Mucosa of descending colon (tissue), 3 donors: ENCODE measurements around the gene GTF2A1L. TPM values are rescaled to one million over a fixed set of nuclear protein-coding genes. Genes with fewer than 3 reads are reported as not detected.

Experiments used
- ATAC-seq: fragments of 200-7000 bp; cut with Tn5 transposase; one replicate; pipeline ENCODE4 v1.9.1; 2020; ENCODE audit warnings: mild to moderate bottlenecking, moderate library complexity
- DNase-seq, 3 donors: peaks; one replicate each; pipeline ENCODE4 v3.0.0-alpha.2; 2020
- H3K36me3 ChIP-seq: fragments of 200-600 bp; one replicate; pipeline ENCODE4 v1.8.0; 2021; ENCODE audit warnings: low read depth, mild to moderate bottlenecking
- H3K4me1 ChIP-seq: fragments of 200-600 bp; one replicate; pipeline ENCODE4 v1.8.0; 2021; ENCODE audit warnings: low read depth, mild to moderate bottlenecking
- H3K4me3 ChIP-seq: fragments of 200-600 bp; one replicate; pipeline ENCODE4 v1.8.0; 2021; ENCODE audit warnings: mild to moderate bottlenecking
- H3K9me3 ChIP-seq: fragments of 200-600 bp; one replicate; pipeline ENCODE4 v1.8.0; 2021; ENCODE audit warnings: mild to moderate bottlenecking
- intact Hi-C, 2 donors: fragments of 100-400 bp; cut with DNase I in 1 of 2; cut with micrococcal nuclease in 1 of 2; formaldehyde crosslinking; loops; one replicate each; pipeline versions ENCODE4 v1.11.0 to v1.11.1; 2022; cut with DNase I, micrococcal nuclease
- total RNA-seq, 3 donors: library from RNA; stranded (reverse); fragmentation: NEBNext Ultra II Directional in 2 of 3; extraction: Animal tissue kit (Norgen Biotek cat#: 25700) in 2 of 3; gene quantifications; one replicate each; pipeline versions ENCODE4 v1.2.1 to v1.2.4, GENCODE V29; 2021 to 2023
- TF ChIP-seq, protein P1 (sequence below): fragments of 200-600 bp; IDR thresholded peaks from one replicate; pipeline ENCODE4 v1.8.0; 2022; ENCODE audit warnings: antibody characterized with exemption, mild to moderate bottlenecking
- donor health status: DM: no; HTN: no; CAD: no; lungs with moderate emphysema.
- donor health status: DM: no; HTN: no; CAD: no.
- donor health status: DM: no; HTN: yes; CAD: no.

GTF2A1L gene
- total RNA-seq, 3 donors from 2014 or later: 0.77 to 8.6 TPM; not detected in 1

DNA sequence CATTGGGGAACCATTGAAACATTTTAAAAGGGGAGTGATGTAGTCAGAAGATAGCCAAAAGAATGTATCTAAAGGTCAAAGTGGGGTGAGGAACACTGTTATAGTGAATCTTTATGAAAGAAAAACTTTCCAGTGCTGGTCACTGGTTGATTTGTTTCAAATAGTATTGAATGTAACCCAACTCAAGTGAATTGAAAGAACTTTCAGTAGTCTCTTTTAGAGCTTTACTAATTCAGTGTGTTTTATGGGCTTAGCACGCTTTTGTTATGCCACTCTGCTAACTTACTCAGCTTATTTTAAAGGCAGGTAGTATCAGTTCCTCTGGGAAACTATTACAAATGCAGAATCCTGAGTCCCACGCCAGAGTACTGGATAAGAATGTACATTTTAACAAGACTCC is 57.3 kb downstream of the GTF2A1L start:
- Histone ChIP-seq H3K4me1 (no peaks in the 10 kb centered on the region), H3K36me3 (no peaks in the 10 kb centered on the region), H3K9me3 (no peaks in the 10 kb centered on the region), H3K4me3 (no peak overlapping the region)
- no peak for ATAC-seq
- TF ChIP-seq, protein P1, sequence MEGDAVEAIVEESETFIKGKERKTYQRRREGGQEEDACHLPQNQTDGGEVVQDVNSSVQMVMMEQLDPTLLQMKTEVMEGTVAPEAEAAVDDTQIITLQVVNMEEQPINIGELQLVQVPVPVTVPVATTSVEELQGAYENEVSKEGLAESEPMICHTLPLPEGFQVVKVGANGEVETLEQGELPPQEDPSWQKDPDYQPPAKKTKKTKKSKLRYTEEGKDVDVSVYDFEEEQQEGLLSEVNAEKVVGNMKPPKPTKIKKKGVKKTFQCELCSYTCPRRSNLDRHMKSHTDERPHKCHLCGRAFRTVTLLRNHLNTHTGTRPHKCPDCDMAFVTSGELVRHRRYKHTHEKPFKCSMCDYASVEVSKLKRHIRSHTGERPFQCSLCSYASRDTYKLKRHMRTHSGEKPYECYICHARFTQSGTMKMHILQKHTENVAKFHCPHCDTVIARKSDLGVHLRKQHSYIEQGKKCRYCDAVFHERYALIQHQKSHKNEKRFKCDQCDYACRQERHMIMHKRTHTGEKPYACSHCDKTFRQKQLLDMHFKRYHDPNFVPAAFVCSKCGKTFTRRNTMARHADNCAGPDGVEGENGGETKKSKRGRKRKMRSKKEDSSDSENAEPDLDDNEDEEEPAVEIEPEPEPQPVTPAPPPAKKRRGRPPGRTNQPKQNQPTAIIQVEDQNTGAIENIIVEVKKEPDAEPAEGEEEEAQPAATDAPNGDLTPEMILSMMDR: no peak
- no peak for DNase-seq
- intact Hi-C loops: no loop called here

DNA sequence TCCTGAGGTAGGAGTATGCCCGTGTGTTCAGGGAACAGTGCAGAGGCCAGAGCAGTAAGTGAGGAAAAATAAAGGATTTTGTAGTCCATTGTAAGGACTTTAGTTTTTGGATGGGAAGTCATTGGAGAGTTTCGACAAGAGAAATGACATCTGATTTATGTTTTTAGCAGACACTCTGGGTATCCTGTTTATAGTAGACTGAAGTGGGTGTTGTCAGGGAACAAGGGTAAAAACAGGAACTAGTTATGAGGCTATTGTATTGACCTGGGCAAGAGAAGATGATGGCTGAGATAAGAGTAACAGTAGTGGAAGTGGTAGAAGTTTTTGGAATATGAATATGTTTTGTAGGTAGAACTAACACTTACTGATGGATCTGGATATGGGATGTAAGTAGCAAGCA is 59.8 kb downstream of the GTF2A1L start:
- Histone ChIP-seq H3K4me1 (no peaks in the 10 kb centered on the region), H3K36me3 (no peaks in the 10 kb centered on the region), H3K9me3 (no peaks in the 10 kb centered on the region), H3K4me3 (no peak overlapping the region)
- DNase-seq: no peak
- intact Hi-C loops: no loop called here
- no peak for ATAC-seq
- TF ChIP-seq, protein P1: no peak

DNA sequence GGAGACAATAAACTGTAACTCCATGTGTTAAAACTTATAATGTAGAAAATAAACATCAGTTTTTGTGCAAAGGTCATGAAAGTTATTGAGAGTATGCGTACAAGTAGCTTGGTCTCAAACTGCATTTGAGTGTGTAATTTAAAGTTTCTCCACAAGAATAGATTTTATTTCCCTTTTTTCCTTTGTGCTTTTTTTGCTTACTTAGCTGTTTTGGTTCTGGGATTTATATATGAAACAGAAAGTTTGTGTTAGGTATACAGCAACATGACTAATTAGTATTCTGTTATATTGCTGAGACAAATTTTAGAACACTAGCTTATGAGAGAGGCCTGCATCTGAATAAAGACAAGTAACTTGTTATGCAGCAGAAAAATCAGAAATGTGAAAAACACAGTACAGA is 67.5 kb downstream of the GTF2A1L start:
- intact Hi-C loops: no loop called here
- no peaks in the 10 kb centered on the region for H3K36me3 ChIP-seq
- no peaks in the 10 kb centered on the region for H3K9me3 ChIP-seq
- no peaks in the 10 kb centered on the region for H3K4me1 ChIP-seq
- no peak for DNase-seq
- TF ChIP-seq, protein P1: no peak
- ATAC-seq: no peak
- no peak overlapping the region for H3K4me3 ChIP-seq

DNA sequence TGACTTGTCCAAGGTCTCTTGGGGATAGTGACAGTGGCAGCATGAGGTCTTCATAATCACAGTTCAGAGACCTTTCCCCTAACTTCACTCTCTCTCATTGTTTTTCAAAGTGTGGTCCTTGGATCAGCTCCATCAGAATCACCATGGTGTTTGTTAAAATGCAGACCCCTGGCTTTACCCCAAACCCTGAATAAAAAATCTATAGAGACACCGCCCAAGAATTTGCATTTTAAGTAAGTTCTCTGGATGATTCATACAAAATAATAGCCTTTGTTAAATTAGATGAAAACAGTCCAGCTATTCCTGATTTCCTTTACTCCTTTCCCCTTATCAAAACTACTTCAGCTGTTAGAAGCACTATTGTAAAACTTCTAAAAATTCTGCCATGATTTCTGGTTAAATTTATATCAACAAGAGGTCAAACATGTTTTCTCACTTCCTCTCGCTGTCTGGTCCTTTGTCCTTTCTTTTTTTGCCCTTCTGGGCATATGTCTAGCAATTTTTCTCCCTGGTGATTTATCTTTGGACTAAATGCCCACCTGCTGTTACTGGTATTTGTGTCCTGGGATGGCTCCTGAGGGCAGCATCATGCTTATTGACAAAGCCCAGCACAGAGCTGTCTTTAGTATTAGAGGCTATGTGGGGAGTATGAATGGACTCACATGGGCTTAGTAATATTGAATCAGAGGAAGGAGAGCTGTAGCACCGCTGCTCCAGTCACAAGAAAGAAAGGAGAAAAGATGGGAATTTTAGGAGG is 74.5 kb downstream of the GTF2A1L start:
- H3K4me1 ChIP-seq: no peaks in the 10 kb centered on the region
- no peak overlapping the region for H3K4me3 ChIP-seq
- intact Hi-C loops: no loop called here
- no peaks in the 10 kb centered on the region for H3K36me3 ChIP-seq
- DNase-seq (no peak), ATAC-seq (no peak)
- H3K9me3 ChIP-seq: no peaks in the 10 kb centered on the region
- TF ChIP-seq, protein P1: no peak

DNA sequence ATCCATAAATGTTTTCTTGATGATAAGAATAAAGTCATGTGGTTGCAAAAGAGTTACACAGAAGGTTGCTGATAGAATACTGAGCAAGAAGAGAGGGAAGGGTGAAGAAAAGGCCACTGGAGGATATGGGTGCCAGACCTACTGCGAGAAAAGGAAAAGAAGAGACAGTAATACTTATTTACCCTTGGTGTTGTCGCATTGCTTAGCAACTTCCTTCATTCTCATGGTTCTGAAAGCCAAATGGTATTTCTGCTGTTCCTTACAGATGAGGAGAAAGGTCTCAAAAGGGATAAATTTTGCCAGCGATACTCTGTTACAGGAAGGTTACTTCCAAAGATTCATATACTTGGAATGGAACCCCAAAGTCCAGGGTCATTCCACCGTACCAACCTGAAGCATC is 75.4 kb downstream of the GTF2A1L start:
- H3K4me3 ChIP-seq: no peak overlapping the region
- no peak for ATAC-seq
- intact Hi-C loops: no loop called here

More for the DNA sequence above, 75.4 kb downstream of the GTF2A1L start:
- no peak for DNase-seq
- TF ChIP-seq, protein P1: no peak
- Histone ChIP-seq H3K4me1 (no peaks in the 10 kb centered on the region), H3K9me3 (no peaks in the 10 kb centered on the region), H3K36me3 (no peaks in the 10 kb centered on the region)
